DND-41 (cell line): ENCODE measurements around the gene ABHD1.

Experiments used
- CTCF ChIP-seq: IDR thresholded peaks from 2 replicates; pipeline ENCODE4 v1.5.1; 2012; ENCODE audit warnings: borderline replicate concordance, low read length, moderate library complexity, mild to moderate bottlenecking; ENCODE audit not compliant: poor library complexity, severe bottlenecking; ENCODE audit errors: extremely low read depth
- EZH2 ChIP-seq: IDR thresholded peaks from 3 replicates; pipeline ENCODE4 v1.6.1; 2012; ENCODE audit warnings: borderline replicate concordance, low read depth, mild to moderate bottlenecking, moderate library complexity, low read length, inconsistent platforms; ENCODE audit not compliant: severe bottlenecking

- TF ChIP-seq EZH2, result no peak
- TF ChIP-seq CTCF, result no peak
These were observed 38.8 kb downstream of the ABHD1 start for GRCh38 chr2:27162151-27163121.
